ENCODE data around the gene TAF9B.
A peak's percentile ranks its signal among the peaks of the same experiment; 100 is the strongest.
"Not testable (repeated sequence)": the region's sequence is repeated elsewhere in the genome, so short reads cannot be mapped to it uniquely, and the experiment has no call there.

Gene TAF9B, protein sequence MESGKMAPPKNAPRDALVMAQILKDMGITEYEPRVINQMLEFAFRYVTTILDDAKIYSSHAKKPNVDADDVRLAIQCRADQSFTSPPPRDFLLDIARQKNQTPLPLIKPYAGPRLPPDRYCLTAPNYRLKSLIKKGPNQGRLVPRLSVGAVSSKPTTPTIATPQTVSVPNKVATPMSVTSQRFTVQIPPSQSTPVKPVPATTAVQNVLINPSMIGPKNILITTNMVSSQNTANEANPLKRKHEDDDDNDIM

DNA sequence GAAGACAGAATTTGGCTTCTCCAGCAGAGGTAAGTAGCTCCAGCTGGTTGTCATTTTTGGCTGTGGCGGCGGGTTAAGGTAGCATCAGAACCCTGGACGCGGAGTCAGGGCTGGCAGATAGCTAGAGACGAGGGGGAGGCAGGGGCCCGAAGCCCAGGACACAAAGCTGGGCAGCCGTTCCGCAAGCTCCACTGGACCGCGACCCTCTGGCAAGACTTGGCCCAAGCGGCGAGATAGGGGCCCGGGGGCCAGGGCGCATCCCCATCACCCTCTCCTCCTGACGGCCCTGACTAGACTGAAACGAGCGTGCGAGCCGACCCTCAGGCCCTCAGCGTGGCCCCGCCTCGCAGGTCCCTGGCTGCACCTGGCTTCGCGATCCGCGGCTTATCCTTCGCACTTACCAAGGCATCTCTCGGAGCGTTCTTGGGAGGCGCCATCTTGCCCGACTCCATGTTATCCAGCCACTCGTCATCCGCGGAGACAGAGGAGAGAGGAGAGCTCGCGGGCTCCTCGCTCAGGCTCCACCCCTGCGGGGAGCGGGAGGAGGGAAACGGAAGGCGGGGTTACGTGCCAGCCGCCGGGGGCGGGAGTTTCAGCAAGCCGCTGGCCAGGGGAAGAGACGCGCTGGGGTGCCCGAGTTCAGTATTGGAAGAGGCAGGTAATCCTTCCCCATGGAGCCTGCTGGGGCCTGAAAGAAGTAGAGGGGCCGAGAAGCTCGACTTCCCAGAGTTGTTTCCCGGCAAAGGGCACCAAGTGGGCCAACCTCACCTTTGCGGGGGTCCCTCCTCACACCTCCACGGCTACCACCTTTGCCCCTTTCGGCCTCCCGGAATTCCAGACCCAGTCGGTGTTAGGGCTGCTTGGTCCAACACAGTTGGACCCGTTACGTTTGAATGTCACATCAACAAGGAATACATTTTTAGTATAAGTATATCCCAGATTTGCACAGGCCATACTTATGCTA lies at the start of gene TAF9B:
Gene TAF9B (minus strand): TSS at position 491 of the 964 bp plus-strand sequence. CDS start 39 bp downstream, at position 452.
- DNase-seq = peak; percentile 44 to 55

DNA sequence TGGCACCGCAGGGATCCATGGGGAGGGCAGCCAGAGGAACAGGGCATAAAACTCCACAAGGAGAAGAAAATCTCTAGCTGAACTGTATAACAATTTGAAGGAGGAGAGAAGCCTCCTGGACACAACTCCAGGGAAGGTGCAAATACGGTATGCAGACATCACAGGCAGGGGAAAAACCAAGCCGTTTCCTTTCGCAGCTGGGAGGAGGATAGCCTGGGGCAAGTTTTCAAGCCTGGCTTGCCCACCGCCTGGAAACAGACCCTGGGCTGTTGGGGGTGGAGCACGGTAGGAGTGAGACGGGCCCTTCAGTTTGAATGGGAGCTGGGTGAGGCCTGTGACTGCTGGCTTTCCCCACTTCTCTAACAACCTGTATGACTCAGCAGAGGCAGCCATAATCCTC lies 43.4 kb upstream of the TAF9B start:
- DNase-seq = no peak

DNA sequence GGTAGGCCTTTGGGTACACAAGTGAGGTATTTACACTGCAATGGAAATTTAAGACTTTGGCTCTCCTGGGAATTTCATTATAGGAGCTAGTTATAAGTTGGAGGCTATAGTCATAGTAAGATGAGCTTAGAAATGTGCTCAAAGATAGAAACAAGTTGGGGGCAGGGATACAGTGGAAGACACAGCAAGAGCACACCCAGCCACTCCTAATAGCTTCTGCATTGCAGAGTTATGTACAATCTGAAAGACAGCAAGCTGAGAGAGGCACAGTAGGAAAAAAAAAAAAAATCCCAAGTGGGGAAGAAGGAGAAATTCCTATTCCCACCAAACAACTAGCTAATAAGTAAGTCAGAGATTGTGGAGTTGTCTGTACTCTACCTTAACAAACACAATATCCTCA lies 41.9 kb upstream of the TAF9B start:
- no peak for DNase-seq

DNA sequence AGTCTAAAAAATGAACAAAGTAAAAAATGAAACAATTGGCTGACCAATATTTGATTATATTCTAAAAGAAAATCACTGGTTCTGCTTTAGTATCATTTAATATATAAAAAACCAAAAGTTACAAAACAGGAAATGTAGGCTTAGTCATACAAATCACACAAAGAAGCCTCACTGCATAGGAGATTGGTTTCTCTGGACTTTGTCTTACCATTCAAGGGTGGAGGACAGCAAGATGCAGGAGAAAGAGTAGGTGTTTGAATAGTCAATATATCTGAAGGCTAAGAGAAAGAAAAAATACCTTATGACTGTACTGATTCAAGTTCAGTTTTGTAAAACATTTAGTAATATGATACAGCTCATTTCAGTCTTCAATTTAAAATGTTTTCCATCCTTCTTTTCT lies 28.6 kb upstream of the TAF9B start:
- DNase-seq = no peak

DNA sequence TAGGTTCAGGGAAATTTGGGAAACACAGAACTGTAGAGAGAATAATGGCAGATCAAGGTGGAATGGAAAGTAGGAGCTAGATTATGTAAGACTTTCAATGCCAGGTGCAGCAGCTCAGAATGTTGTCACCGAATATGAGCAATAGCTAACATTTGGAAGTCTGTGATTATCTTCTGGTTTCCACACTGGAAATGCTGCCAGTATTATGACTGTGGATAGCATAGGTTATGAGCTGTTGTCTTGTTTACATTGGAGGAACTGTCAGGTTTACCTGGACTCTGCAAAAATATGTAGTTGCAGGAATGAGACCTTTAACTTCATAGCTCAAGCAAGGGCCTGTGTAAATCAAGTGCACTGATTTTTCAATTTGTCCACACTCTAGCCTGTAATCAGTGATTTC lies 26.0 kb upstream of the TAF9B start:
- DNase-seq = no peak

DNA sequence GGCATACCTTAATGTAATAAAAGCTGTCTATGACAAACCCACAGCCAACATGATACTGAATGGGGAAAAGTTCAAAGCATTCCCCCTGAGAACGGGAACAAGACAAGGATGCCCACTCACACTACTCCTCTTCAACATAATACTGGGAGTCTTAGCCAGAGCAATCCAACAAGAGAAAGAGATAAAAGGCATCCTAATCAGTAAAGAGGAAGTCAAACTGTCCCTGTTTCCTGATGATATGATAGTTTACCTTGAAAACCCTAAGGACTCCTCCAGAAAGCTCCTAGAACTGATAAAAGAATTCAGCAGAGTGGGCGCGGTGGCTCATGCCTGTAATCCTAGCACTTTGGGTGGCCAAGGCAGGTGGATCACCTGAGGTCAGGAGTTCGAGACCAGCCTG lies 23.7 kb upstream of the TAF9B start:
- not testable (repeated sequence) for DNase-seq

DNA sequence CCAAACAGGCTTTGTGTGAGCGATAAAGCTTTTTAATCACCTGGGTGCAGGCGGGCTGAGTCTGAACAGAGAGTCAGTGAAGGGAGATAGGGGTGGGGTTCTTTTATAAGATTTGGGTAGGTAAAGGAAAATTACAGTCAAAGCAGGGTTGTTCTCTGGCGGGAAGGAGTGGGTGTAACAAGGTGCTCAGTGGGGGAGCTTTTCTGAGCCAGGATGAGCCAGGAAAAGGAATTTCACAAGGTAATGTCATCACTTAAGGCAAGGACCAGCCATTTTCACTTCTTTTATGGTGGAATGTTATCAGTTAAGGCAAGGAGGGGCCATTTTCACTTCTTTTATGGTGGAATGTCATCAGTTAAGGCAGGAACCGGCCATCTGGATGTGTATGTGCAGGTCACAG lies 21.3 kb upstream of the TAF9B start:
- not testable (repeated sequence) for DNase-seq

DNA sequence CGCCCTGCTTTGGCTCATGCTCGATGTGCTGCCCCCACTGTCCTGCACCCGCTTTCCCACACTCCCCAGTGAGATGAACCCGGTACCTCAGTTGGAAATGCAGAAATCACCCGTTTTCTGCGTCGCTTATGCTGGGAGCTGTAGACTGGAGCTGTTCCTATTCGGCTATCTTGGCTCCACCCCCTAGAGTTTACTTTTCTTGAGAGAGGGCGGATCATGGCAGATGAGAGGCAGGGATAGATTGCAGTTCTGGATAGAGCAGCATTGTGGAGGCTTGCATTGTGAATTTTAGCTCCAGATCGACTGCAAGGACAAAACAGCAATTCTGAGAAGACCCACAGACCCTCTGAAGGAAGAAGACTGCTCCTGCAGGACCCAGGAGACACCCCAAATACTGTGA lies 18.4 kb upstream of the TAF9B start:
- not testable (repeated sequence) for DNase-seq

DNA sequence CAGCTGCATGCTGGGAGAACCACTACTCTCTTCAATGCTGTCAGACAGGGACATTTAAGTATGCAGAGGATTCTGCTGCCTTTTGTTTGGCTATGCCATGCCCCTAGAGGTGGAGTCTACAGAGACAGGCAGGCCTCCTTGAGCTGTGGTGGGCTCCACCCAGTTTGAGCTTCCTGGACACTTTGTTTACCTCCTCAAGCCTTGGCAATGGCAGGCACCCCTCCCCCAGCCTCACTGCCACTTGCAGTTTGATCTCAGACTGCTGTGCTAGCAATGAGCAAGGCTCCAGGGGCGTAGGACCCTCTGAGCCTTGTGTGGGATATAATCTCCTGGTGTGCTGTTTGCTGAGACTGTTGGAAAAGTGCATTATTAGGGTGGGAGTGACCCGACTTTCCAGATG lies 17.9 kb upstream of the TAF9B start:
- not testable (repeated sequence) for DNase-seq

DNA sequence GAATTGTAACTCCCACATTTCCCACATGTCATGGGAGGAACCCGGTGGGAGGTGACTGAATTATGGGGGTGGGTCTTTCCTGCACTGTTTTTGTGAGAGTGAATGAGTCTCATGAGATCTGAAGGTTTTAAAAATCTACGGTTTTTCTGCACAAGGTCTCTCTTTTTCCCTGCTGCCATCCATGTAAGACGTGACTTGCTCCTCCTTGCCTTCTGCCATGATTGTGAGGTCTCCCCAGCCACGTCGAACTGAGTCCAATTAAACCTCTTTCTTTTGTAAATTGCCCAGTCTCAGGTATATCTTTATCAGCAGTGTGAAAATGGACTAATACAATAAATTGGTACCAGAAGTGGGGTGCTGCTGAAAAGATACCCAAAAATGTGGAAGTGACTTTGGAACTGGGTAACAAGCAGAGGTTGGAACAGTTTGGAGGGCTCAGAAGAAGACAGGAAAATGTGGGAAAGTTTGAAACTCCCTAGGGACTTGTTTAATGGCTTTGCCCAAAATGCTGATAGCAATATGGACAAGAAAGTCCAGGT lies 7.6 kb upstream of the TAF9B start:
- DNase-seq = not testable (repeated sequence)

DNA sequence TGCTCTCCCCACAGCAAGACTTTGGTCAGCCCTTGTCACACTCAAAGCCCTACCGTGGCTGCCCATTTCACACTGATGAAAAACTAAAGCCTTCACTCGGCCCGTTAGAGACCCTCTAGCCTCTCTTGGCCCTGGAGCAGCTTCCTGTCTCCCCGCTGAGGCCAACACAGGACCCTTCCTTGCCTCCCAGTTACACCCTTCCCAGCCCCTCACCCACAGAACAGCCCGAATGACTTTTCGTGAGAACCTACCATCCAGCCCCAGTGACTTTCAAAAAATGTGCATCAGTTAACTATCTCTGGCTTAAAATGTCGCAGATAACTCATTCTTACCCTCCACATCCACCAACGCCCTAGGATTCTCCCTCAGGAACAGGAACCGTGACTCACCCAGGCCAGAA lies 756 bp upstream of the TAF9B start:
- DNase-seq = no peak

DNA sequence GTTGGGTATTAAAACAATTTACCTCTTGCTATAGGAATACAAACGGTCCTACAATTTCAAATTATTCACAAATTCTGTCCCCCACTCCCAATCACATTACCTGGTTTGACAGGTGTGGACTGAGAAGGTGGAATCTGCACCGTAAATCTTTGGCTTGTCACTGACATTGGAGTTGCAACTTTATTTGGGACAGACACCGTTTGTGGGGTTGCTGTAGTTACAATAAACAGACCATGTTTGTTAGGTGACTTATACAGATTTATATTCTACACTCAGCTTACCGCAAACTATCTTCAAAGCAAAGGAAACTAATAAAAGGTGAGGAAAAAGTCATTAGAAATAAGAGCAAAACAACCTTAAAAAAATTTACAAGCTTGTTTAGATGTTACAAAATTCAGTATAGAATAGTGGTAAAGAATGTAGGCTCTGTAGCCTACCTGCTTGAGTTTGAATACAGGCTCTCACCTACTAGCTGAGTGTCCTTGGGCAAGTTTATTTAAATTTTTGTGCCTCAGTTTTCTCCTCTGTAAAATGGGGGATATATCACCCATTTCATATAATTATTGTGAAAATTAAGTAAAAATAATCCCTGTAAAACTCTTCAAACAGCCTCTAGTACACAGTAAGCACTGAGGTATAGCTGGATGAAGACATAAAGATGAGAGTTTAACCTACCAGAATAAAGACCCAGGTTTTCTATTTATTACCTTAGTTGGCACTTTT lies 6.1 kb downstream of the TAF9B start:
- no peak for DNase-seq

DNA sequence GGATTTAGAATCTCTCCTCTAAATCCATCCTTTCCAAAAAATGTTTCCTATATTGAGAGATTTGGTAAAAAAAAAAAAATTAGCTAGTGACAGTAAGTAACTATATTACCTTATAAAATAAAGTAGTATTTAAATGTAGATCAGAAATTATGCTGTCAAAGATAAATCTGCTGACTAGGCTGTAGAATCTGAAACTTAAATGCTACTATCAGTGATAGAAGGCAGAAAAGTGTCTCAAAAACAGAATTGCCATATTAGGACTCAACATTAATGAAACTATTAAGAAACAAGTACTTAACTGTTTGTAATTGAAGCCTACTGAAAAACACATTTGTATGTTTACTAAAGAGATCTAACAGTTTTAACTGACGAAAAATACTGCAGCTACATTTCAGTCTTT lies 8.3 kb downstream of the TAF9B start:
- no peak for DNase-seq

DNA sequence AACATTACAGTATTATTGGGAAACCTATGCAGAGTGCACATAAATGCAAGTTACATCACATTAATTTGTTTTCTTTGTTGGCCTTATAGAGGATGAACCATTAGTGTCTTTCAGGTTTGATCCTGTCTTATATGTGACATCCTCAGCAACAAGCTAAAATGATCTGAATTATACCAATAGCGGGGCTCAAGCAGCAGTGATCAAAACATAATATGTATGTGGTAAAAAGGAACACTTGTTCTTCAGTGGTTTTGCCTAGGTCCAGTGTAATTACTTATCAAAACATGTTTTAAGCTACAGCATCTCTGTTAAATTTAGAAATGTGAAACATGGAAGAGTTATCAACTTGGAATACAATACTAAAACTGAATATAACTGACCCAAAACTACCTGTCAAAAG lies 9.1 kb downstream of the TAF9B start:
- DNase-seq = no peak

DNA sequence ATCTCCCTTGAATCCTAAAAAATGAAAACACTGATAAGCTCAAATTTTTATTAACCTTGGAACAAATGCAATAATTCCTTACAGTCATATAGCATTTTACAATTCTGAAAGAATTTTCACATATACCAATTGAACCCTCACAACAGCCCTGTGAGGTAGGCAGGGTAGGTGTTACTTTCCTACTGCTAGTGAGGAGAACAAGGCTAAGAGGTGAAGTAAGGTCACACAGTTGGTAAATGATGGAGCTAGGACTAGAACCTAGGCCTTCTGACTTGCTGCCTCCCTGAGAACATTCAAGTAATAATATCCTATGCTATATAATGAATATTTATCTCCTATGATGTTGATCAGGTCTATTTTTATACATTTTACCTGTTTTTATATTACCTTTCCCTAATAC lies 9.7 kb downstream of the TAF9B start:
- no peak for DNase-seq

DNA sequence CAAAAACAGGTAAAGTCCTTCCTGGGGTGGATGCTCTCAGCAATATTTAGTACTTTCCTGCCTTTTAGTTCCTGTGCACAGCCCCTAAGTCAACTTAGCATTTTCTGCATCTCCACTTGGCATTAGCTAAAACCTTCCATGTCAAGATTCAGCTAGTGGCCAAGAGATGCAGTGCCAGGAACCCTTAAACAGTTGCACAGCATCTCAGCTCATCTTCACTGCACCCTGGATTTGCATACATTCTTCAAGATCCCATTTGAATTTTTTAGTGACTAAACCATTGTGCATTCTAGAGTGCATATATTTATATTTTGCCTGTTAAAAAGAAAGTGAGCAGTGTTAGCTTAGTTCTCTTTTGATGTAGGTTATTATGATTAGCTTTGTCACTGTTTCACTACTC lies 13.7 kb downstream of the TAF9B start:
- not testable (repeated sequence) for DNase-seq

DNA sequence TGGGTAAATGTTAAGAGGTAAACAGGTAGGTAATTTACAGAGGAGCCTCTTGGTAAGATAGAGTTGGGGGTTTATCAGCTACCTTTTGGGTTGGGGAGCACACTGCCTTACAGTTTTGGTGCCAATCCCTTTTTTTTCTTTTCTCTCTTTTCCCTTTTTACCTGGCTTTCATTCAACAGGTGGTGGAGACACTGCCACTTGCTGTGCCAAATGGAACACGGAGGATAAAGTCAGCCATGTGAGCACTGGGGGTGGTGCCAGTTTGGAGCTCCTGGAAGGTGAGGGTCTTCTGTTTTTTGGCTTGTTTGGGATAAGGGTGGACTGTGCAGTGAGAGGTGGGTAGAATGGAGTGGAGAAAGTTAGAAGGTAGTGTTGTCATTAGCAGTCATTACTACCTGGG lies 14.3 kb downstream of the TAF9B start:
- DNase-seq = no peak

DNA sequence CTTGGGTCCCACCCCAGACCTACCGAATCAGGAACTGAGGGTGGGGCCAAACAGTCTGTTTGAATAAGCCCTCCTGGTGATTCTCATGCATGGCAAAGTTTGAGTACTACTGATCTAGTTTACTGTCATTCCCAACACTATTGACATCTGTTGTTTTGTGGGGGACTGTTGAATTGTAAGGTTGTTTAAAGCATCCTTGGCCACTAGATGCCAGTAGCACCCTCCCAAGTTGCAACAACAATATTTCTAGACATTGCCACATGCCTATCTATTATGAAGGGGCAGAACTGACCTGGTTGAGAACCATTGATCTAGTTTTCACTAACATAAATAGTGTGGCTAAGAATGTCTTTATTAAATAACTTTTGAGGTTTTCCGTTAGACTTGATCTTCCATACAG lies 15.1 kb downstream of the TAF9B start:
- DNase-seq = no peak

DNA sequence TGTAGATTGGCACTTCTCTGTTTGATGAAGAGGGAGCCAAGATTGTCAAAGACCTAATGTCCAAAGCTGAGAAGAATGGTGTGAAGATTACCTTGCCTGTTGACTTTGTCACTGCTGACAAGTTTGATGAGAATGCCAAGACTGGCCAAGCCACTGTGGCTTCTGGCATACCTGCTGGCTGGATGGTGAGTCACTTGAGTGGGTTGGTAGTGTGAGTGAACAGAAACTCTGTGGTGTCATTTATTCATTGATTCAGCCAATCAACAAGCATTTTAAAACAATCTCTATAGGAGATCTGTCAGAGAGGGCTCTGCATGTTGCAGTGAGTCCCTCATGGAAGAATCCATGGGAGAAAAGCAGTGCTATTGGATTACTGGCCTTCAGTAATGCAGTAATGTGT lies 16.3 kb downstream of the TAF9B start:
- no peak for DNase-seq

DNA sequence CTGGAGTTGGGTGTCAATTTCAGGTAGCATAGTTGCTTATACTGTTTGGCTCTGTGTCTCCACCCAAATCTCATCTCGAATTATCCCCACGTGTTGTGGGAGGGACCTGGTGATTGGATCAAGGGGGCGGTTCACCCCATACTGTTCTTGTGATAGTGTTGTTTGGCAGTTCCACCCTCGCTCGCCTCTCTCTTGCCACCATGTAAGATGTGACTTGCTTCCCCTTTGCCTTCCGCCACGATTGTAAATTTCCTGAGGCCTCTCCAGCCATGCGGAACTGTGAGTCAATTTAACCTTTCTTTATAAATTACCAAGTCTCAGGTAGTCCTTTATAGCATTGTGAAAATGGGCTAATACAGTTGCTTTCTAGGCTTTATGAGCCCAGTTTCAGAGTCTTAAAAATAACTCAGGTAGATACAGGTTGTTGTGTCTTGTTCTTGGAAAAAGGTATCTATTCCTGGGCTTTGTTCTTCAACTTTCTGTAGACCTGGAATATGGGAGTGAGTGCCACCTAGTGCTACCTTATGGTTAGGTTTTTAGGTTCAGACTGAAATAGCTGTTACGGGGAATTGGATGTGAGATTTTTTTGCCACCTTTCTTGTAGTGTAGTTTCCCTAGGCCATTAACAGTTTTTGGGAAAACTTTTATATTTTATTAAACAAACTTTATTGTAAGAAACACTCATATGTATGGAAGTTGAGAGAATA lies 19.8 kb downstream of the TAF9B start:
- no peak for DNase-seq

DNA sequence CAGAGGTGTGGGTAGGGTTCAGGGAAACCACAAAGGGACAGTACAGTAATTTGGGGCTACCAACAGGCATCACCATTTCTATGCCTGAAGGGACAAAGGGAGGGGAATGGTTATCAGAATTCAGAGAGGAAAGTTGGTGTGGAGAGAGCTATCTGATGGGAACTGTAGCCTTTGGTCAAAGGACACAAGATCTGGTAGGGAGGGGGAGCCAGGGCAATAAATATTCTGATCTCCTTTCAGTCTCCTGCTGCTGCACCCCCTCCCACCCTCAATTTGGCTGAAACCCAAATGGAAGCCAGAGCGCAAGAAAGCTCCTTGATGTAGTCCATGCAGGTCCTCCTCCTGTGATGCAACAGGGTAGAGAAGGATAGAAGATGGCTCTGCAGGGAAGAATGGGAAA lies 20.8 kb downstream of the TAF9B start:
- DNase-seq = no peak

DNA sequence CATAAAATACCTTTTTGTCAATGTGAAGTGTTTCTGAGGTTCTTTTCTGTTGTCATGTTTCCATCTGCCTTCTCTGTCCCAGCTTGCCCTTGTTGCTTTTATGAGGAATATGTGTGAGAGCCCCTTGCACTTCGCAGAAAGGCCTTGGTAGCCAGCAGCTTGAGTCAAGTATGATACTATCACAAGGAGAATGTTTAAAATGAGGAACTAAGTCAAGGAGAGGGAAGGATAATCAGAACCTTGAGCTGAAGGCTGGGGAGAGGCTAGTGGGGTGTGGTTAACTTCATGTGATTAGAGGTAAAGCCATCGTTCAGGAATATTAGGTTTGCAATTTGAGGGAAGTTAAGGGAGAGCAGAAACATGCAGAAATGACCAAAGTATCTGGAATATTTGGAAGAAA lies 22.7 kb downstream of the TAF9B start:
- DNase-seq = no peak

DNA sequence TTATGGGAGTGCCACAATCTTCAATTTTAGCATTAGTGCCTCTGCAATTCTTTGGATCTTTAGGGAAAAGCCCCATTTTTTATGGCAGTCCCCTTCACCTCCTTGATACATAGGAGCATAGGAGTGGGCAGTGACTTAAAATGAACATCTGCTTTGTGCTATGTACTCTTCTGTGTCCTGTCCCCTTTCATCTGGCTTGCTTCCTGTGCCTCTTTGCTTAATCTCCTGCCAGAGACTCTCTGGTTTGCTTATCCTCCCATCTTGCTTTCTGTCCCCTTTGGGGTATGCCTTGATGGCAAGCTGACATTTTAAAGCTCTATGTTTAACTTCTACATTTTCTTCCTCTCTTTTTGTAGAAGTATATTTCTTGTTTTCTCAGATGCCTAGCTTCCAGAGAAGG lies 23.1 kb downstream of the TAF9B start:
- DNase-seq = no peak

All from cerebellar nuclear complex (tissue), 1 donor.